Activated CD8-positive, alpha-beta T cell treated with anti-CD3 and anti-CD28 coated beads for 36 hours (primary cell): ENCODE measurements around the gene NFYA. TPM values are rescaled to one million over a fixed set of nuclear protein-coding genes. Genes with fewer than 3 reads are reported as not detected.

Source experiments
- ATAC-seq: fragments of 200-7000 bp; cut with Tn5 transposase; one replicate; pipeline ENCODE4 v1.10.0; 2021; ENCODE audit warnings: mild to moderate bottlenecking, moderate library complexity
- CTCF ChIA-PET: fragments of 350-600 bp; sonication (Branson Sonifier 250); formaldehyde crosslinking; loops from one replicate; lab custom pipeline; 2021; ENCODE audit warnings: antibody characterized with exemption; lab: Charles Lee
- POLR2A ChIA-PET: fragments of 350-600 bp; sonication (Branson Sonifier 250); formaldehyde crosslinking; loops from one replicate; lab custom pipeline; 2021; ENCODE audit warnings: antibody characterized with exemption; lab: Charles Lee
- DNase-seq: peaks from one replicate; pipeline ENCODE4 v3.0.0-alpha.2; 2020
- H3K27ac Mint-ChIP-seq: one replicate; pipeline ENCODE4 v1.8.0; 2021; ENCODE audit warnings: mild to moderate bottlenecking, mixed read lengths
- H3K27me3 Mint-ChIP-seq: one replicate; pipeline ENCODE4 v1.8.0; 2021; ENCODE audit warnings: mixed read lengths
- H3K36me3 Mint-ChIP-seq: one replicate; pipeline ENCODE4 v1.8.0; 2021; ENCODE audit warnings: low read depth, mixed read lengths
- H3K4me1 Mint-ChIP-seq: one replicate; pipeline ENCODE4 v1.8.0; 2021; ENCODE audit warnings: low read depth, mixed read lengths
- H3K4me3 Mint-ChIP-seq: one replicate; pipeline ENCODE4 v1.8.0; 2021; ENCODE audit warnings: mild to moderate bottlenecking, moderate library complexity, mixed read lengths
- H3K9me3 Mint-ChIP-seq: one replicate; pipeline ENCODE4 v1.8.0; 2021; ENCODE audit warnings: mixed read lengths
- CTCF ChIP-seq: fragments of 200-600 bp; IDR thresholded peaks from one replicate; pipeline ENCODE4 v1.8.0; 2022; ENCODE audit warnings: antibody characterized with exemption, mild to moderate bottlenecking
- intact Hi-C: fragments of 100-400 bp; cut with micrococcal nuclease; formaldehyde crosslinking; loops from one replicate; pipeline ENCODE4 v1.10.0; 2022
- total RNA-seq, 2 experiments: library from RNA; stranded (reverse); gene quantifications; one replicate each; pipeline ENCODE4 v1.2.3, GENCODE V29; 2021

Gene NFYA
- total RNA-seq, 2 experiments from 2014 or later = 30.7 to 31.1 TPM

GRCh38 chr6:41132254-41132653, 59.5 kb downstream of the NFYA start:
- DNase-seq (no peak), ATAC-seq (no peak)
- intact Hi-C loops = no loop called here
- ChIA-PET CTCF (interaction anchor here (1.3 to 2.1 kb wide), 2 partner anchors 11 to 50 kb away, joined by 3 to 7 read pairs; no protein-coding TSS in a partner anchor), POLR2A (no interaction called here)
- no peak overlapping the region for H3K27ac Mint-ChIP-seq
- H3K36me3 Mint-ChIP-seq = peaks cover 23% of the 10 kb centered on the region
- H3K4me3 Mint-ChIP-seq = no peak overlapping the region
- H3K9me3 Mint-ChIP-seq = no peaks in the 10 kb centered on the region
- no peak for TF ChIP-seq CTCF
- no peaks in the 10 kb centered on the region for H3K27me3 Mint-ChIP-seq
- H3K4me1 Mint-ChIP-seq = no peaks in the 10 kb centered on the region

- DNase-seq (no peak), ATAC-seq (no peak)
- CTCF ChIA-PET = no interaction called here
- no peak overlapping the region for H3K4me3 Mint-ChIP-seq
- POLR2A ChIA-PET = no interaction called here
- no peak for TF ChIP-seq CTCF
- H3K27me3 Mint-ChIP-seq = no peaks in the 10 kb centered on the region
- no peaks in the 10 kb centered on the region for H3K4me1 Mint-ChIP-seq
- H3K36me3 Mint-ChIP-seq = peaks cover 16% of the 10 kb centered on the region
- H3K27ac Mint-ChIP-seq = no peak overlapping the region
- intact Hi-C loops = no loop called here
- H3K9me3 Mint-ChIP-seq = no peaks in the 10 kb centered on the region
These were observed 62.5 kb downstream of the NFYA start for GRCh38 chr6:41135062-41135832.

GRCh38 chr6:41136911-41137310, 64.1 kb downstream of the NFYA start:
- ATAC-seq (no peak), DNase-seq (no peak)
- Mint-ChIP-seq H3K27ac (no peak overlapping the region), H3K36me3 (peaks cover 16% of the 10 kb centered on the region), H3K9me3 (no peaks in the 10 kb centered on the region), H3K4me1 (no peaks in the 10 kb centered on the region), H3K27me3 (no peaks in the 10 kb centered on the region), H3K4me3 (no peak overlapping the region)
- no peak for TF ChIP-seq CTCF
- ChIA-PET CTCF (interaction anchor here (1.3 kb wide), 1 partner anchor 9 kb away, joined by 4 read pairs; no protein-coding TSS in a partner anchor), POLR2A (no interaction called here)
- intact Hi-C loops = no loop called here

GRCh38 chr6:41147917-41148316, 75.1 kb downstream of the NFYA start:
- no peak for TF ChIP-seq CTCF
- DNase-seq (no peak), ATAC-seq (no peak)
- H3K9me3 Mint-ChIP-seq = no peaks in the 10 kb centered on the region
- H3K4me3 Mint-ChIP-seq = no peak overlapping the region
- CTCF ChIA-PET = interaction anchor here (1.0 kb wide), 1 partner anchor 34 kb away, joined by 3 read pairs; no protein-coding TSS in a partner anchor
- H3K4me1 Mint-ChIP-seq = peaks cover 10% of the 10 kb centered on the region
- POLR2A ChIA-PET = no interaction called here
- intact Hi-C loops = no loop called here
- H3K27me3 Mint-ChIP-seq = no peaks in the 10 kb centered on the region
- H3K36me3 Mint-ChIP-seq = peaks cover 7% of the 10 kb centered on the region
- H3K27ac Mint-ChIP-seq = no peak overlapping the region

Other genes starting within 250 kb of the NFYA start
- 1 to 10 TPM; 2.3 to 2.6 TPM for gene UNC5CL, start 33.8 kb upstream of the NFYA start, total RNA-seq
- gene TSPO2, start 30.5 kb upstream of the NFYA start, total RNA-seq = not detected
- not detected for gene APOBEC2, start 19.8 kb upstream of the NFYA start, total RNA-seq
- gene OARD1, start 618 bp upstream of the NFYA start, total RNA-seq = 10 to 100 TPM; 45.8 to 48.4 TPM
- not detected for gene TREML1, start 81.4 kb downstream of the NFYA start, total RNA-seq
- not detected for gene TREM2, start 90.1 kb downstream of the NFYA start, total RNA-seq
- 1 to 10 TPM; 6.9 to 8.2 TPM for gene TREML2, start 128.2 kb downstream of the NFYA start, total RNA-seq
- not detected for gene TREML4, start 155.4 kb downstream of the NFYA start, total RNA-seq
- gene TREM1, start 213.7 kb downstream of the NFYA start, total RNA-seq = not detected